ENCODE results near the gene UNC80.

The UNC80 gene

DNA sequence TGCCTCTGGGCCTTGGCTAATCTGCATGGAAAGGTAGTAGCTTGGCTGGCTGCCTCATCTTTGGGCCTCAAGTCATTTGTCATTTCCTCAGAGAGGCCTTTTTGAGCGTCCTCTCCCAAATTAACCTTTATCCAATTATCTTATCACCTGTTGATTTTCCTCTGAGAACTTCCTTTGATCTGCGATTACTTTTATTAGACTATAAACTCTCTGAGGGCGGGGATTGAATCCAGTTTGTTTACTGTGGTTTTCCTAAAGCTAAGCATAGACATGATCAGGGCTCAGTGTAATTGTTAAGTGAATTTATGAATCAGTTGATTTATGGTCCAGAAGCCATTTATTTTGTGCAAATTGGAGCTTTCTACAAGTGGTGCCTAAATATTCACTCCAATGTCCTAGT is 238.3 kb downstream of the UNC80 start:
- peaks cover 59% of the 10 kb centered on the region for H3K79me2 ChIP-seq (ENCODE audit: control insufficient read depth, insufficient read depth, low read length)
- H2BK120ac ChIP-seq (ENCODE audit: low read depth, low read length), result no peak overlapping the region
- no peak overlapping the region for H3K9ac ChIP-seq (ENCODE audit: low read length)
- no peaks in the 10 kb centered on the region for H3K36me3 ChIP-seq (ENCODE audit: control insufficient read depth, insufficient read depth, low read length)
- DNase-seq, result peak; percentile 27
- H3K4ac ChIP-seq (ENCODE audit: low read depth, low read length), result no peak overlapping the region
- no peaks in the 10 kb centered on the region for H3K27me3 ChIP-seq (ENCODE audit: insufficient read depth, low read length, poor library complexity)
- H3K4me3 ChIP-seq (ENCODE audit: low read length), result no peak overlapping the region
- no peak overlapping the region for H3K23ac ChIP-seq (ENCODE audit: low read length)
- WGBS (ENCODE audit: extremely low coverage, insufficient coverage, low lambda C conversion rate), result no CpG with 5 or more reads among the region's 3 CpGs
- H4K8ac ChIP-seq (ENCODE audit: low read depth, low read length), result no peak overlapping the region
- no peak overlapping the region for H3K56ac ChIP-seq (ENCODE audit: low read length)
- H3K27ac ChIP-seq (ENCODE audit: low read depth, low read length), result no peak overlapping the region
- H4K5ac ChIP-seq (ENCODE audit: low read length), result no peak overlapping the region
- H3K18ac ChIP-seq (ENCODE audit: low read length), result no peak overlapping the region
- H3K4me2 ChIP-seq (ENCODE audit: low read length), result no peak overlapping the region
- H2BK5ac ChIP-seq (ENCODE audit: low read length), result no peak overlapping the region
- H2AK5ac ChIP-seq (ENCODE audit: low read length), result no peak overlapping the region
- H3K4me1 ChIP-seq (ENCODE audit: control insufficient read depth, low read depth, low read length), result no peaks in the 10 kb centered on the region
- peaks cover 11% of the 10 kb centered on the region for H3K79me1 ChIP-seq (ENCODE audit: low read length)
- no peak overlapping the region for H2BK15ac ChIP-seq (replicated peaks; ENCODE audit: low read depth)

DNA sequence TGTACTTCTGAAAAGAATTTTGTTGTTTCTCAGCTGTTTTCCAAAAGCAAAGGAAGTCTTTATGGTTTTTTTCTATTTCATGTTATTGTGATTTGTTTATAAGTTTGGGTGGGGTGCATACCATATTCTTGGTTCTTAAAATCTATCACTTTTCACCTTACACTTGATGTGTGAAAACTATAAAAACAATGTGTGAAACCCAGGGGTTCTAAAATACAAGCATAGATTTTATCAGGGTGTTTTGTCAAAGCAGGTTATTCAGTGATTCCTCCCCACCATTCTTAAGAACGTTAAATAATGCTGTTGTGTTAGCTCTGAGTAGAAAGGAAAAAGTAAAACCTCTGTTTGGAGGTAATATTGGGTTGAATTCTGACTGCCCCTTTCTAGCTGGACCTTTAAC is 248.5 kb downstream of the UNC80 start:
- no peak overlapping the region for H2BK15ac ChIP-seq (replicated peaks; ENCODE audit: low read depth)
- no peak overlapping the region for H3K56ac ChIP-seq (ENCODE audit: low read length)
- no peak overlapping the region for H3K4me3 ChIP-seq (ENCODE audit: low read length)
- H2BK120ac ChIP-seq (ENCODE audit: low read depth, low read length), result no peak overlapping the region
- H4K5ac ChIP-seq (ENCODE audit: low read length), result no peak overlapping the region
- no peak overlapping the region for H3K23ac ChIP-seq (ENCODE audit: low read length)
- no peaks in the 10 kb centered on the region for H3K27me3 ChIP-seq (ENCODE audit: insufficient read depth, low read length, poor library complexity)
- no peak overlapping the region for H3K18ac ChIP-seq (ENCODE audit: low read length)
- WGBS (ENCODE audit: extremely low coverage, insufficient coverage, low lambda C conversion rate), result no CpG with 5 or more reads among the region's 1 CpG
- H3K36me3 ChIP-seq (ENCODE audit: control insufficient read depth, insufficient read depth, low read length), result peaks cover 1% of the 10 kb centered on the region
- H3K9ac ChIP-seq (ENCODE audit: low read length), result no peak overlapping the region
- H3K4ac ChIP-seq (ENCODE audit: low read depth, low read length), result no peak overlapping the region
- no peak overlapping the region for H3K27ac ChIP-seq (ENCODE audit: low read depth, low read length)
- H3K4me1 ChIP-seq (ENCODE audit: control insufficient read depth, low read depth, low read length), result no peaks in the 10 kb centered on the region
- H4K8ac ChIP-seq (ENCODE audit: low read depth, low read length), result no peak overlapping the region
- H3K4me2 ChIP-seq (ENCODE audit: low read length), result no peak overlapping the region
- no peak for DNase-seq
- H2AK5ac ChIP-seq (ENCODE audit: low read length), result no peak overlapping the region
- no peak overlapping the region for H2BK5ac ChIP-seq (ENCODE audit: low read length)
- H3K79me1 ChIP-seq (ENCODE audit: low read length), result peaks cover 3% of the 10 kb centered on the region
- peaks cover 1% of the 10 kb centered on the region for H3K79me2 ChIP-seq (ENCODE audit: control insufficient read depth, insufficient read depth, low read length)

DNA sequence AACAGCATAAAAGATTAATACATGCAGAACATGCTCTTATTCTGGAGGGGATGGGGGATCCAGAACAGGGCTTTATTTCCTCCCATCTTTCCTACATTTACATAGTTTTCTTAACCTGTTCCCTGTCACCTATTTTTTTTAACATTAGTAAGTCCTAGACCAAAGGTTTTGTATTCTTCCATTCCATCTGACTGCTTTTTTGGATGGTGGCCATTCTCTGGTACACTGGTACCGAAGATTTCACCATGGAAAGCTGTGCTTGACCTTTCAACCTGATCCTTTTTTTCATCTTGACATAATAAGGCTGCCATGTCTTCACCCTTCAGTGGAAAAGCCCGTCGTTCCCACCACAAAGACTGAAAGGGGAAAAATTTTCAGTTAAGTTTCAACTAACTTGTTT is 251.2 kb downstream of the UNC80 start:
- no peak overlapping the region for H3K56ac ChIP-seq (ENCODE audit: low read length)
- H2BK120ac ChIP-seq (ENCODE audit: low read depth, low read length), result no peak overlapping the region
- H3K4me3 ChIP-seq (ENCODE audit: low read length), result no peak overlapping the region
- no peak overlapping the region for H4K8ac ChIP-seq (ENCODE audit: low read depth, low read length)
- H2AK5ac ChIP-seq (ENCODE audit: low read length), result no peak overlapping the region
- H3K23ac ChIP-seq (ENCODE audit: low read length), result no peak overlapping the region
- no peaks in the 10 kb centered on the region for H3K36me3 ChIP-seq (ENCODE audit: control insufficient read depth, insufficient read depth, low read length)
- H3K4ac ChIP-seq (ENCODE audit: low read depth, low read length), result no peak overlapping the region
- no peak overlapping the region for H2BK15ac ChIP-seq (replicated peaks; ENCODE audit: low read depth)
- no peak overlapping the region for H3K27ac ChIP-seq (ENCODE audit: low read depth, low read length)
- H3K79me1 ChIP-seq (ENCODE audit: low read length), result no peaks in the 10 kb centered on the region
- H2BK5ac ChIP-seq (ENCODE audit: low read length), result no peak overlapping the region
- H3K79me2 ChIP-seq (ENCODE audit: control insufficient read depth, insufficient read depth, low read length), result no peaks in the 10 kb centered on the region
- DNase-seq, result no peak
- H3K4me1 ChIP-seq (ENCODE audit: control insufficient read depth, low read depth, low read length), result no peaks in the 10 kb centered on the region
- no peak overlapping the region for H3K9ac ChIP-seq (ENCODE audit: low read length)
- H3K18ac ChIP-seq (ENCODE audit: low read length), result no peak overlapping the region
- H4K5ac ChIP-seq (ENCODE audit: low read length), result no peak overlapping the region
- WGBS (ENCODE audit: extremely low coverage, insufficient coverage, low lambda C conversion rate), result no CpG with 5 or more reads among the region's 3 CpGs
- no peak overlapping the region for H3K4me2 ChIP-seq (ENCODE audit: low read length)
- no peaks in the 10 kb centered on the region for H3K27me3 ChIP-seq (ENCODE audit: insufficient read depth, low read length, poor library complexity)

DNA sequence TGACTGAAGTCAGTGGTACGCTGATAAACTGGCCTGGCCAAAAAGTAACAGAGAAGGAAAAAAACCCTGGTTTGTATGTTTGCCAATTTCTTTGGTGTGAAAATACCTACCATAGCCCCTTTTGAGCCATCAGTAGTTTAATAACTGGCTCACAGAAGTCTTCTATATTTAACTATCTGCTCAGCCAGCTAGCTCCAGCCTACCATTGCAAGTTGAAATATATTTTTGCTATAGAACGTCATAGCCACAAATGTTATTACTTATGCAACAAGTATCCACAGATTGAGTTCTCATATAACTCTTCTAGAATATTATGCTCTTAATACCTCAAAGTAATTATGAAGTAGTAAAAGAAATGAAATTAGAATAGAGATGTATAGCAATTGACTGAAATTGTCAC is 256.0 kb downstream of the UNC80 start:
- Histone ChIP-seq H2BK5ac (ENCODE audit: low read length) (no peak overlapping the region), H3K27me3 (ENCODE audit: insufficient read depth, low read length, poor library complexity) (no peaks in the 10 kb centered on the region), H3K9ac (ENCODE audit: low read length) (no peak overlapping the region), H3K56ac (ENCODE audit: low read length) (no peak overlapping the region), H3K36me3 (ENCODE audit: control insufficient read depth, insufficient read depth, low read length) (no peaks in the 10 kb centered on the region), H3K23ac (ENCODE audit: low read length) (no peak overlapping the region), H3K4me1 (ENCODE audit: control insufficient read depth, low read depth, low read length) (no peaks in the 10 kb centered on the region), H4K8ac (ENCODE audit: low read depth, low read length) (no peak overlapping the region), H3K4me3 (ENCODE audit: low read length) (no peak overlapping the region), H3K18ac (ENCODE audit: low read length) (no peak overlapping the region), H3K79me1 (ENCODE audit: low read length) (no peaks in the 10 kb centered on the region), H2AK5ac (ENCODE audit: low read length) (no peak overlapping the region), H2BK120ac (ENCODE audit: low read depth, low read length) (no peak overlapping the region), H3K79me2 (ENCODE audit: control insufficient read depth, insufficient read depth, low read length) (no peaks in the 10 kb centered on the region), H2BK15ac (replicated peaks; ENCODE audit: low read depth) (no peak overlapping the region), H3K27ac (ENCODE audit: low read depth, low read length) (no peak overlapping the region), H3K4ac (ENCODE audit: low read depth, low read length) (no peak overlapping the region), H4K5ac (ENCODE audit: low read length) (no peak overlapping the region), H3K4me2 (ENCODE audit: low read length) (no peak overlapping the region)
- WGBS (ENCODE audit: extremely low coverage, insufficient coverage, low lambda C conversion rate), result no CpG with 5 or more reads among the region's 2 CpGs
- no peak for DNase-seq

DNA sequence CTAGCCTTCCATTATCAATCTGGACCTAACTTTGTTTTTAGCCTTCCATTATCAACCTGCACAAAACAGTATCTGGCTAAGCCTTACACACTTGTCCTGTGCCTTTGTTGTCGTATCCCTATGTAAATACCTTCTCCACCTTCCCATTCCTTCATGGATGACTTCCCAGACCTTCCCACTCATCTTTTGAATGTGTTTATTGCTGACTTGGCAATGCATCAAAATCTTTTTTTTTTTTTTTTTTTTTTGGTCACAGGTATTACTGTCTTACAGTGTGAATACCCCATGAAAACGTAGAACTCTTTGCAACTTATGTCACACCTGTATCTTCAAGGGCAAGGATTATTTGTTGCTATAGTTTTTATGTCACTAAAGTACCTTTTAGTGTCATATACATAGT is 256.5 kb downstream of the UNC80 start:
- no peak overlapping the region for H3K4ac ChIP-seq (ENCODE audit: low read depth, low read length)
- no peak overlapping the region for H3K27ac ChIP-seq (ENCODE audit: low read depth, low read length)
- no peak overlapping the region for H2AK5ac ChIP-seq (ENCODE audit: low read length)
- no peak overlapping the region for H2BK120ac ChIP-seq (ENCODE audit: low read depth, low read length)
- H3K4me2 ChIP-seq (ENCODE audit: low read length), result no peak overlapping the region
- no peak overlapping the region for H4K8ac ChIP-seq (ENCODE audit: low read depth, low read length)
- H3K79me2 ChIP-seq (ENCODE audit: control insufficient read depth, insufficient read depth, low read length), result no peaks in the 10 kb centered on the region
- no peak overlapping the region for H2BK15ac ChIP-seq (replicated peaks; ENCODE audit: low read depth)
- H3K9ac ChIP-seq (ENCODE audit: low read length), result no peak overlapping the region
- no peak overlapping the region for H3K4me3 ChIP-seq (ENCODE audit: low read length)
- no peaks in the 10 kb centered on the region for H3K36me3 ChIP-seq (ENCODE audit: control insufficient read depth, insufficient read depth, low read length)
- no CpG with 5 or more reads among the region's 2 CpGs for WGBS (ENCODE audit: extremely low coverage, insufficient coverage, low lambda C conversion rate)
- DNase-seq, result no peak
- H3K79me1 ChIP-seq (ENCODE audit: low read length), result no peaks in the 10 kb centered on the region
- no peaks in the 10 kb centered on the region for H3K4me1 ChIP-seq (ENCODE audit: control insufficient read depth, low read depth, low read length)
- no peaks in the 10 kb centered on the region for H3K27me3 ChIP-seq (ENCODE audit: insufficient read depth, low read length, poor library complexity)
- H3K18ac ChIP-seq (ENCODE audit: low read length), result no peak overlapping the region
- H3K23ac ChIP-seq (ENCODE audit: low read length), result no peak overlapping the region
- H4K5ac ChIP-seq (ENCODE audit: low read length), result no peak overlapping the region
- H2BK5ac ChIP-seq (ENCODE audit: low read length), result no peak overlapping the region
- no peak overlapping the region for H3K56ac ChIP-seq (ENCODE audit: low read length)

DNA sequence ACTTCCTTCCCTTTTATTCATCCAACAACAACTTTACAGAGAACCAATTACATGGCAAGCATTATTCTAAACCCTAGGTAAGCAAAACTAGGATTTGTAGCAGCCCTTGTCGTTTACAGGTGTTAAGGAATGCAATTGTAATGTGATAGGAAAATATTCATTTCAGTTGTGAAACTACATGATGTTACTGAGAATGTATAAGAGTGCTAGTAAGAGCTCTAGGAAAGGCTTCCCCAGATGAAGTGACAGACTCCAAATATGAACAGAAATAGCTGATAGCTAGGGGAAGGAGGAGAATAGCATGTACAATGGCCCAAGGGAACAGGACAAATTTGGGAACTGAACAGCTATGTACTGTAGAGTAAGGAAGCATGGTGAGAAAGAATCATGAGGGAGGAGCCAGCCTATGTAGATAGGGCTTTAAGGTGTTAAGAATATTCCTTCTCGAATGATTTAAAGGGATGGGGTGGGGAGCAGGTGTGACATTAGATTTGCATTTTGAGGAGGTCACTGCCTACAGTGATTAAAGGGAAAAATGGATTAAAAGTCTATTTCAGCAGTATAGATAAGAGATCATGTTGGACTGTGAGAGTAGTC is 262.6 kb downstream of the UNC80 start:
- DNase-seq, result no peak
- H3K4me1 ChIP-seq (ENCODE audit: control insufficient read depth, low read depth, low read length), result no peaks in the 10 kb centered on the region
- no peak overlapping the region for H3K4ac ChIP-seq (ENCODE audit: low read depth, low read length)
- no peaks in the 10 kb centered on the region for H3K36me3 ChIP-seq (ENCODE audit: control insufficient read depth, insufficient read depth, low read length)
- no peak overlapping the region for H4K5ac ChIP-seq (ENCODE audit: low read length)
- no peaks in the 10 kb centered on the region for H3K79me2 ChIP-seq (ENCODE audit: control insufficient read depth, insufficient read depth, low read length)
- H2BK120ac ChIP-seq (ENCODE audit: low read depth, low read length), result no peak overlapping the region
- H3K27me3 ChIP-seq (ENCODE audit: insufficient read depth, low read length, poor library complexity), result no peaks in the 10 kb centered on the region
- H2AK5ac ChIP-seq (ENCODE audit: low read length), result no peak overlapping the region
- no peak overlapping the region for H3K4me3 ChIP-seq (ENCODE audit: low read length)
- H3K4me2 ChIP-seq (ENCODE audit: low read length), result no peak overlapping the region
- H3K27ac ChIP-seq (ENCODE audit: low read depth, low read length), result no peak overlapping the region
- no peak overlapping the region for H3K56ac ChIP-seq (ENCODE audit: low read length)
- H3K79me1 ChIP-seq (ENCODE audit: low read length), result no peaks in the 10 kb centered on the region
- H3K23ac ChIP-seq (ENCODE audit: low read length), result no peak overlapping the region
- no peak overlapping the region for H2BK15ac ChIP-seq (replicated peaks; ENCODE audit: low read depth)
- H3K18ac ChIP-seq (ENCODE audit: low read length), result no peak overlapping the region
- no peak overlapping the region for H4K8ac ChIP-seq (ENCODE audit: low read depth, low read length)
- WGBS (ENCODE audit: extremely low coverage, insufficient coverage, low lambda C conversion rate), result no CpG with 5 or more reads among the region's 2 CpGs
- no peak overlapping the region for H3K9ac ChIP-seq (ENCODE audit: low read length)
- no peak overlapping the region for H2BK5ac ChIP-seq (ENCODE audit: low read length)
